DMS153 (cell line): Measurements from ENCODE around the gene ELF2.
"Not testable (repeated sequence)": the region's sequence is repeated elsewhere in the genome, so short reads cannot be mapped to it uniquely, and the experiment has no call there.

Source experiments
- DNase-seq: peaks from one replicate; lab custom pipeline; 2025; lab: John Stamatoyannopoulos, UW

Gene ELF2

GRCh38 chr4:139018971-139019758 lies 157.9 kb downstream of the ELF2 start:
- DNase-seq = no peak

- peak; percentile 59 for DNase-seq
Measured at GRCh38 chr4:139018501-139018900, 158.5 kb downstream of the ELF2 start.

- DNase-seq = no peak
Measured at GRCh38 chr4:139017861-139018260, 159.2 kb downstream of the ELF2 start.

DNA sequence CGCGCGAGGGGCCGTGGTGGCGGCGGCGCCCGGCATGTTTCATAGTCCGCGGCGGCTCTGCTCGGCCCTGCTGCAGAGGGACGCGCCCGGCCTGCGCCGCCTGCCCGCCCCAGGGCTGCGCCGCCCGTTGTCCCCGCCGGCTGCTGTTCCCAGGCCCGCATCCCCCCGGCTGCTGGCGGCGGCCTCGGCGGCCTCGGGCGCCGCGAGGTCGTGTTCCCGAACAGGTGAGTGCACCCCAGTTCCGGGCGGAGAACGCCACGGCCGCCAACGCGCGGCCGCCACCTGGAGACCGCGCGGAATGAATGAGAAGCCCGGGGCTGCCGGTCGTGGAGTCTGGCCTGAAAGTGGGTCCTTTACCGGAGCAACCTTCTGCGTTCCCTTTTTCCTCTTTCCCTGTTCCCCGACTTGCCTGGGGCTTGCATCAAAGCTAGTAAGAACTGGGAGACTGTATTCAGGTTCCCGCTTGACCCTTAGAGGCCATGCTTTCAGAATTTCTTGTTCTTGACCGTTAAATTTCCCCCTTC lies 161.0 kb downstream of the ELF2 start:
- DNase-seq = no peak

DNA sequence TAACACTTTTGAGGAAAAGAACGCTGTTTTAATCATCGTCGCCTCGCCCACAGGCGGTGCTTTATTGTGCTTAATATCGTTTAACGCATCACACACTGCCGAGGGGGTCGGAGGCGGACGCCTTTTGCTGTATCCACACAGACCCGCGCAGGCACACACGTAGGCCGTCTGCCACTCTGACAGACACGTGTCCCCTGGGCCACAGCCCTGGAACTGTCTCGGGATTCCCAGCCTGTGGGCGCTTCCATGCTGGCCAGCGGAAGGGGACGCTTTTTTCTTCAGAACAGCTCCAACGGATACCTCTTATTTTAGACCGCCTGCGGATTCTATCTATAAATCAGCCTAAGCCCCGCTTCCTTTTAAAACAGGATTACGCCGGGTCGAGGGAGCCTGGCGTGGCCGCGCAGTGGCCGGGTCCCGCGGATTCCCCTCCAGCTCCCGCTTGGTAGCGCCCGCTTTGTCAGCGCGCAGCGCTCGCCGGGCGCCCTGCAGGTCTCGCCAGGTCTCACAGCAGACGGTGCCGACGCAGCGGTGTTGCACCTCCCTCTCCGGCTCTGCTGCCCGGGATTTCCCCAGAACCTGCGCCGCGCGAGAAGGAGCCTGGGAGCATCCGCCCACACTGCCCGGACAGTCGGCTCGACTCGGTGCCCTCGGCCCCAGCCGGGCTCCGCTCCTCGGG lies 161.6 kb downstream of the ELF2 start, which contains the start of gene NOCT:
TSS of gene NOCT (plus strand) at position 513 of the 679 bp plus-strand sequence. CDS start 201 bp downstream, outside the sequence.
- peak; percentile 78 for DNase-seq

DNA sequence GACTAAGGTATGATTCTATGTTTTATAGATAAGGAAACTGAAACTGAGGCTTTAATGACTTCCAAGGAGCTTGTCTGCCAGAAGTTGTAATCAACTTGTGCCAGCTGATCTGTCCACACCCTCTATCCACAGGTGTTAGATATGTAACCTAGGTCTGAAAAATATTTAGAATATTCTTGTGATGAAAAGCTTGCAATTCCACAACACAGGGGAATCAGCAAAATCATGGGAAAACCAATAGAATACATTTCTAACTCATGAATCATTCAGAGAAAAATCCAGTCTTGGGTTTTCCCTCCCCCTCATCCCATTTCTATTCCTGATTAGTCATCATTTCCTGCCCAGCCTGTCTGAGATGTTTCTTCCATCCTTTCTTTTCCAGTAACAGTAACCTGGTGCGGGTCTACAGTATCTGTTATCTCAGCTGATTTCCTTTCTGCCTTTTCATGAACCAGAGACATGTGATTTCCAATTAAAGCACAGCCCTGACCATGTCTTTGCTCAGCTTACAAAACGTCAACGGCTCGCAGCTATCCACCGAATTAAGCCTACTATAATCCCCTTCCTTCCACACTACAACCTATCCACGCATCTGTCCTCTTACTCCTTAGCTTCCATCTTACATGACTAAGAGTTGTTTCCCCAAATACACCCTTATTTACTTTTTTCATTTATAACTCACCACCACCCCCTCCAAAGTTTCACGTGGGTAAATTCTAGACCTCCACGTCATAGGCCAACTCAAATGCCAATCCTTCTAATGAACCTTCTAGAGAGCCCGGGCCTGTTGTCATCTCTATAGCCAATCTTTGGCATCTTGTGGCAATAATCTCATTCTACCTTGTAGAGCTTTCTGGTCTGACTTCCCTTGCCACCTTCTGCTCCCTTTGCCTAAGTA lies 162.4 kb downstream of the ELF2 start:
- DNase-seq = no peak

GRCh38 chr4:139011225-139011950 lies 165.6 kb downstream of the ELF2 start:
- DNase-seq = no peak

GRCh38 chr4:139009702-139010101 lies 167.3 kb downstream of the ELF2 start:
- DNase-seq = no peak

DNA sequence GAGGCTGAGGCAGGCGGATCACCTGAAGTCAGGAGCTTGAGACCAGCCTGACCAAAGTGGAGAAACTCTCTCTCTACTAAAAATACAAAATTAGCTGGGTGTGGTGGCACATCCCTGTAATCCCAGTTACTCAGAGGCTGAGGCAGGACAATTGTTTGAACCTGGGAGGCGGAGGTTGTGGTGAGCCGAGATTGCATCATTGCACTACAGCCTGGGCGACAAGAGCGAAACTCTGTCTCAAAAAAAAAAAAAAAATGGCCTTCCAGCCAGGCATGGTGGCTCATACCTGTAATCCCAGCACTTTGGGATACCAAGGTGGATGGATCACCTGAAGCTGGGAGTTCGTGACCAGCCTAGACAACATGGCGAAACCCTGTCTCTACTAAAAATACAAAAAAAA lies 168.7 kb downstream of the ELF2 start:
- not testable (repeated sequence) for DNase-seq

- no peak for DNase-seq
Measured at GRCh38 chr4:139007640-139008039, 169.4 kb downstream of the ELF2 start.
